Hepatocyte (in vitro differentiated cells): ENCODE measurements around the gene TLR1.

Experiments used
- CTCF ChIP-seq: fragments of 200-600 bp; sonication (generic); IDR thresholded peaks from 2 replicates; pipeline ENCODE4 v1.5.1; 2016; ENCODE audit warnings: antibody characterized with exemption, mild to moderate bottlenecking; ENCODE audit not compliant: poor library complexity
- EZH2 ChIP-seq: fragments of 200-600 bp; sonication (generic); IDR thresholded peaks from 2 replicates; pipeline ENCODE4 v1.6.1; 2016; ENCODE audit warnings: antibody characterized with exemption, mild to moderate bottlenecking, borderline replicate concordance
- EZH2phosphoT487 ChIP-seq: fragments of 200-600 bp; sonication (generic); IDR thresholded peaks from one replicate; pipeline ENCODE4 v1.6.1; 2018; ENCODE audit warnings: antibody characterized with exemption, mild to moderate bottlenecking, low read depth, moderate library complexity; ENCODE audit not compliant: unreplicated experiment, severe bottlenecking

DNA sequence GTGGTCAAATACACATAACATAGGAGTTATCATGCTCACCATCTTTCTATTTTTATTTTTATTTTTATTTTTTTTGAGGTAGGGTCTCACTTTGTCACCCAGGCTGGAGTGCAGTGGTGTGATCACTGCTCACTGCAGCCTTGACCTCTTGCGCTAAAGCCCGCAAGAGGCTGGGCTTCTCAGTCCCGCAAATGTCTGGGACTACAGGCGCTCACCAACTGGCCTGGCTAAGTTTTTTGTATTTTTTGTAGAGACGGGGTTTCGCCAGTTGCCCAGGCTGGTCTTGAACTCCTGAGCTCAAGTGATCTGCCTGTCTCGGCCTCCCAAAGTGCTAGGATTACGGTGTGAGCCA, 21.5 kb downstream of the TLR1 start:
- no peak for TF ChIP-seq CTCF
- no peak for TF ChIP-seq EZH2phosphoT487
- no peak for TF ChIP-seq EZH2
